ENCODE results near the gene BID.
A peak's percentile ranks its signal among the peaks of the same experiment; 100 is the strongest.

BID gene

GRCh38 chr22:17782158-17782557 lies 7.9 kb upstream of the BID start:
- H3K27me3 ChIP-seq (ENCODE audit: insufficient read depth, low read length), result no peaks in the 10 kb centered on the region
- H2BK120ac ChIP-seq (ENCODE audit: insufficient read depth, low read length, poor library complexity), result no peak overlapping the region
- H3K4ac ChIP-seq (ENCODE audit: low read depth, low read length), result no peak overlapping the region
- H3K4me2 ChIP-seq (ENCODE audit: low read length), result no peak overlapping the region
- H2BK12ac ChIP-seq (ENCODE audit: low read length), result no peak overlapping the region
- no peak overlapping the region for H3K27ac ChIP-seq (ENCODE audit: low read depth, low read length)
- no peak overlapping the region for H4K8ac ChIP-seq (ENCODE audit: low read depth, low read length)
- H4K12ac ChIP-seq (ENCODE audit: low read depth, low read length), result no peak overlapping the region
- no peak overlapping the region for H3K14ac ChIP-seq (ENCODE audit: low read length)
- H4K91ac ChIP-seq (ENCODE audit: low read depth, low read length), result no peak overlapping the region
- no peak overlapping the region for H3K23ac ChIP-seq (ENCODE audit: low read length)
- DNase-seq, result no peak
- H3K36me3 ChIP-seq (ENCODE audit: control insufficient read depth in 1 of 2, insufficient read depth in 2 of 2, low read length in 2 of 2), result no peaks in the 10 kb centered on the region
- H3K4me3 ChIP-seq (ENCODE audit: low read depth, low read length), result no peak overlapping the region
- no peak overlapping the region for H3K18ac ChIP-seq (ENCODE audit: low read length)
- H3K9ac ChIP-seq (ENCODE audit: low read length), result no peak overlapping the region
- H3K79me2 ChIP-seq (ENCODE audit: control insufficient read depth, insufficient read depth, low read length, poor library complexity), result no peaks in the 10 kb centered on the region
- peaks cover 1 to 5% of the 10 kb centered on the region in 2 experiments for H3K4me1 ChIP-seq (ENCODE audit: control insufficient read depth in 1 of 2, insufficient read depth in 2 of 2, low read length in 2 of 2)
- H2AFZ ChIP-seq (ENCODE audit: insufficient read depth, low read length, poor library complexity), result no peak overlapping the region
- H2AK5ac ChIP-seq (ENCODE audit: low read length), result no peak overlapping the region
- H3K9me3 ChIP-seq (ENCODE audit: insufficient read depth, low read depth, low read length), result no peaks in the 10 kb centered on the region
- H2BK5ac ChIP-seq (ENCODE audit: low read depth, low read length, poor library complexity), result no peak overlapping the region
- H3K79me1 ChIP-seq (ENCODE audit: low read length), result peaks cover 2% of the 10 kb centered on the region
- WGBS (ENCODE audit: extremely low coverage, insufficient coverage, insufficient read length), result no CpG with 5 or more reads among the region's 13 CpGs

- Histone ChIP-seq H3K14ac (ENCODE audit: low read length) (no peak overlapping the region), H3K27ac (ENCODE audit: low read depth, low read length) (no peak overlapping the region), H3K9ac (ENCODE audit: low read length) (no peak overlapping the region), H2AK5ac (ENCODE audit: low read length) (no peak overlapping the region), H4K8ac (ENCODE audit: low read depth, low read length) (no peak overlapping the region), H3K4me3 (ENCODE audit: low read depth, low read length) (no peak overlapping the region), H3K18ac (ENCODE audit: low read length) (no peak overlapping the region), H3K36me3 (ENCODE audit: control insufficient read depth in 1 of 2, insufficient read depth in 2 of 2, low read length in 2 of 2) (no peaks in the 10 kb centered on the region), H2BK5ac (ENCODE audit: low read depth, low read length, poor library complexity) (no peak overlapping the region), H3K9me3 (ENCODE audit: insufficient read depth, low read depth, low read length) (no peaks in the 10 kb centered on the region), H3K23ac (ENCODE audit: low read length) (no peak overlapping the region), H2AFZ (ENCODE audit: insufficient read depth, low read length, poor library complexity) (no peak overlapping the region), H3K79me2 (ENCODE audit: control insufficient read depth, insufficient read depth, low read length, poor library complexity) (no peaks in the 10 kb centered on the region), H3K79me1 (ENCODE audit: low read length) (peaks cover 2% of the 10 kb centered on the region), H3K4me1 (ENCODE audit: control insufficient read depth in 1 of 2, insufficient read depth in 2 of 2, low read length in 2 of 2) (peaks cover 1 to 5% of the 10 kb centered on the region in 2 experiments), H2BK120ac (ENCODE audit: insufficient read depth, low read length, poor library complexity) (no peak overlapping the region), H3K27me3 (ENCODE audit: insufficient read depth, low read length) (no peaks in the 10 kb centered on the region), H3K4me2 (ENCODE audit: low read length) (no peak overlapping the region), H3K4ac (ENCODE audit: low read depth, low read length) (no peak overlapping the region), H2BK12ac (ENCODE audit: low read length) (no peak overlapping the region), H4K12ac (ENCODE audit: low read depth, low read length) (no peak overlapping the region), H4K91ac (ENCODE audit: low read depth, low read length) (no peak overlapping the region)
- DNase-seq, result peak; percentile 64 to 70
- WGBS (ENCODE audit: extremely low coverage, insufficient coverage, insufficient read length), result no CpG with 5 or more reads among the region's 12 CpGs
These were observed 7.2 kb upstream of the BID start for GRCh38 chr22:17781319-17782031.

- Histone ChIP-seq H2BK12ac (ENCODE audit: low read length) (no peak overlapping the region), H4K12ac (ENCODE audit: low read depth, low read length) (no peak overlapping the region), H2BK5ac (ENCODE audit: low read depth, low read length, poor library complexity) (no peak overlapping the region), H3K36me3 (ENCODE audit: control insufficient read depth in 1 of 2, insufficient read depth in 2 of 2, low read length in 2 of 2) (no peaks in the 10 kb centered on the region), H2AFZ (ENCODE audit: insufficient read depth, low read length, poor library complexity) (no peak overlapping the region), H3K14ac (ENCODE audit: low read length) (no peak overlapping the region), H4K91ac (ENCODE audit: low read depth, low read length) (no peak overlapping the region), H3K23ac (ENCODE audit: low read length) (no peak overlapping the region), H2AK5ac (ENCODE audit: low read length) (no peak overlapping the region), H3K79me2 (ENCODE audit: control insufficient read depth, insufficient read depth, low read length, poor library complexity) (no peaks in the 10 kb centered on the region), H3K4me2 (ENCODE audit: low read length) (no peak overlapping the region), H3K79me1 (ENCODE audit: low read length) (peaks cover 2% of the 10 kb centered on the region), H3K27me3 (ENCODE audit: insufficient read depth, low read length) (no peaks in the 10 kb centered on the region), H3K4me3 (ENCODE audit: low read depth, low read length) (no peak overlapping the region), H3K4me1 (ENCODE audit: control insufficient read depth in 1 of 2, insufficient read depth in 2 of 2, low read length in 2 of 2) (peaks cover 1 to 5% of the 10 kb centered on the region in 2 experiments), H2BK120ac (ENCODE audit: insufficient read depth, low read length, poor library complexity) (no peak overlapping the region), H3K27ac (ENCODE audit: low read depth, low read length) (no peak overlapping the region), H3K9me3 (ENCODE audit: insufficient read depth, low read depth, low read length) (no peaks in the 10 kb centered on the region), H4K8ac (ENCODE audit: low read depth, low read length) (no peak overlapping the region), H3K18ac (ENCODE audit: low read length) (no peak overlapping the region), H3K4ac (ENCODE audit: low read depth, low read length) (no peak overlapping the region), H3K9ac (ENCODE audit: low read length) (peak overlapping the region; percentile 10)
- no peak for DNase-seq
- WGBS (ENCODE audit: extremely low coverage, insufficient coverage, insufficient read length), result no CpG with 5 or more reads among the region's 10 CpGs
These were observed 6.6 kb upstream of the BID start for GRCh38 chr22:17780741-17781318.

- no peak overlapping the region for H2BK12ac ChIP-seq (ENCODE audit: low read length)
- H3K4me1 ChIP-seq (ENCODE audit: control insufficient read depth in 1 of 2, insufficient read depth in 2 of 2, low read length in 2 of 2), result peaks cover 1 to 5% of the 10 kb centered on the region in 2 experiments
- H4K8ac ChIP-seq (ENCODE audit: low read depth, low read length), result no peak overlapping the region
- no peak overlapping the region for H4K91ac ChIP-seq (ENCODE audit: low read depth, low read length)
- H3K23ac ChIP-seq (ENCODE audit: low read length), result no peak overlapping the region
- no peak for DNase-seq
- H2BK5ac ChIP-seq (ENCODE audit: low read depth, low read length, poor library complexity), result no peak overlapping the region
- no peak overlapping the region for H3K4ac ChIP-seq (ENCODE audit: low read depth, low read length)
- H3K4me2 ChIP-seq (ENCODE audit: low read length), result no peak overlapping the region
- H2AK5ac ChIP-seq (ENCODE audit: low read length), result no peak overlapping the region
- no peaks in the 10 kb centered on the region for H3K36me3 ChIP-seq (ENCODE audit: control insufficient read depth in 1 of 2, insufficient read depth in 2 of 2, low read length in 2 of 2)
- peaks cover 2% of the 10 kb centered on the region for H3K79me1 ChIP-seq (ENCODE audit: low read length)
- H3K18ac ChIP-seq (ENCODE audit: low read length), result no peak overlapping the region
- WGBS (ENCODE audit: extremely low coverage, insufficient coverage, insufficient read length), result no CpG with 5 or more reads among the region's 19 CpGs
- H2BK120ac ChIP-seq (ENCODE audit: insufficient read depth, low read length, poor library complexity), result no peak overlapping the region
- H3K14ac ChIP-seq (ENCODE audit: low read length), result no peak overlapping the region
- H4K12ac ChIP-seq (ENCODE audit: low read depth, low read length), result no peak overlapping the region
- H3K27me3 ChIP-seq (ENCODE audit: insufficient read depth, low read length), result no peaks in the 10 kb centered on the region
- H3K4me3 ChIP-seq (ENCODE audit: low read depth, low read length), result no peak overlapping the region
- no peak overlapping the region for H2AFZ ChIP-seq (ENCODE audit: insufficient read depth, low read length, poor library complexity)
- H3K9me3 ChIP-seq (ENCODE audit: insufficient read depth, low read depth, low read length), result no peaks in the 10 kb centered on the region
- H3K27ac ChIP-seq (ENCODE audit: low read depth, low read length), result no peak overlapping the region
- H3K9ac ChIP-seq (ENCODE audit: low read length), result no peak overlapping the region
- no peaks in the 10 kb centered on the region for H3K79me2 ChIP-seq (ENCODE audit: control insufficient read depth, insufficient read depth, low read length, poor library complexity)
These were observed 6.0 kb upstream of the BID start for GRCh38 chr22:17780116-17780740.
